HepG2 (cell line): ENCODE data around the gene OCLN. TPM values are rescaled to one million over a fixed set of nuclear protein-coding genes. Genes with fewer than 3 reads are reported as not detected.
"Not testable (repeated sequence)": the region's sequence is repeated elsewhere in the genome, so short reads cannot be mapped to it uniquely, and the experiment has no call there.

Experiments
- ARID5B ChIP-seq: IDR thresholded peaks from 2 replicates; pipeline ENCODE4 v1.4.0; 2020; ENCODE audit warnings: mild to moderate bottlenecking, missing genetic modification reagents
- BRD4 ChIP-seq: sonication (generic); formaldehyde crosslinking; IDR thresholded peaks from 2 replicates; pipeline ENCODE4 v1.4.0; 2020; ENCODE audit warnings: missing genetic modification reagents
- HOMEZ ChIP-seq: IDR thresholded peaks from 2 replicates; pipeline ENCODE4 v1.6.1; 2016; ENCODE audit warnings: low read depth
- MIXL1 ChIP-seq: IDR thresholded peaks from 2 replicates; pipeline ENCODE4 v1.6.1; 2016
- NR2F6 ChIP-seq, 2 experiments: IDR thresholded peaks; 2 replicates each; pipeline ENCODE4 v1.6.1; 2016; ENCODE audit warnings: antibody characterized with exemption in 1 of 2, mild to moderate bottlenecking in 1 of 2
- SOX5 ChIP-seq: IDR thresholded peaks from 2 replicates; pipeline ENCODE4 v1.6.1; 2016; ENCODE audit warnings: borderline replicate concordance
- polyA plus RNA-seq, 8 experiments: library from polyadenylated mRNA; depleted of rRNA in 3 of 8; stranded (reverse) in 7 of 8; unstranded in 1 of 8; fragments of >200 nt; fragmentation: Illumina TruSeq in 4 of 8; extraction: Trizol in 4 of 8; gene quantifications; 2 replicates each; pipeline versions ENCODE4 v1.2.1 to v1.2.3, GENCODE V29; 2011 to 2016; ENCODE audit warnings: low read depth in 4 of 8, missing spikeins in 1 of 8, mixed read lengths in 1 of 8; ENCODE audit not compliant: insufficient read depth in 1 of 8
- total RNA-seq, 5 experiments: library from RNA; depleted of rRNA; stranded (reverse); fragments of >200 nt; fragmentation: Illumina TruSeq; extraction: Trizol; gene quantifications; 2 replicates each; pipeline ENCODE4 v1.2.3, GENCODE V29; 2016; ENCODE audit warnings: low read depth in 1 of 5
- TF ChIP-seq, protein P1 (sequence below): IDR thresholded peaks from 2 replicates; pipeline ENCODE4 v1.6.1; 2016; ENCODE audit warnings: missing genetic modification reagents, missing compliant biosample characterization
- TF ChIP-seq, protein P2 (sequence below): IDR thresholded peaks from 2 replicates; pipeline ENCODE4 v1.6.1; 2018; ENCODE audit warnings: missing genetic modification reagents
- TF ChIP-seq, protein P3 (sequence below): sonication (generic); formaldehyde crosslinking; IDR thresholded peaks from 2 replicates; pipeline ENCODE4 v1.4.0; 2020; ENCODE audit warnings: missing genetic modification reagents

The OCLN gene
- total and polyA plus RNA-seq, 2 of the 13 experiments (the other 11 are each of a cell fraction or from before 2014, with no cell fraction given) = 24.1 to 34.8 TPM

DNA sequence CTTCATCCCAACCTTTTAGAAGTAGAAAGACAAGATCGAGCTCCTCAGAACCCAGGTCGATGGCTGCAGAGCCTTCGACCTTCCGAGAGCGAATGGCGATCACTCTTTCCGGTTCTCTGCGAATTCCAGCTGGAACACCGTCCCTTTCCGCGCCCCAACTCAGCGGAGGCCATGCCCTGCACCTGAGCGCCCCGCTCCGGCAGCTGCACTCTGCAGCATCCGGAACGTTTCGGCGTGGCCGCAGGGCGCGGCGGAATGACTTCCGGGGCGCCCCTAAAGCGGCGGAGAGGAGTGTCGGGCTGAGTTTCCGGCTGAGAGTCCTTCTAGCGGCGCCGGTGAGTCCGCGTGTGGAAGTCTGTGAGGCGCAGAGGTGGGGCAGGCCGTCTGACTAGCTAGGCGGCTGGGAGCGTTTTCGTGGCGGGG, 67.3 kb downstream of the OCLN start, which contains the start of gene GTF2H2C (continued):
- TF ChIP-seq HOMEZ (CRISPR knock-in tag) (peak; percentile 48; the same call in 1 of the 2 replicates), ARID5B (CRISPR knock-in tag) (peak; percentile 74; the same call in 1 of the 2 replicates), BRD4 (CRISPR knock-in tag) (0 out of 2 replicates have a peak, but pooled peaks have one; percentile 50), NR2F6 (CRISPR knock-in tag; IDR thresholded peaks at IDR 0.05) (peak; percentile 52; the same call in 1 of the 2 replicates), SOX5 (CRISPR knock-in tag) (peak; percentile 49; the same call in 1 of the 2 replicates), MIXL1 (CRISPR knock-in tag) (0 out of 2 replicates have a peak, but pooled peaks have one; percentile 54)
- TF ChIP-seq, protein P1, sequence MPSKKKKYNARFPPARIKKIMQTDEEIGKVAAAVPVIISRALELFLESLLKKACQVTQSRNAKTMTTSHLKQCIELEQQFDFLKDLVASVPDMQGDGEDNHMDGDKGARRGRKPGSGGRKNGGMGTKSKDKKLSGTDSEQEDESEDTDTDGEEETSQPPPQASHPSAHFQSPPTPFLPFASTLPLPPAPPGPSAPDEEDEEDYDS (CRISPR knock-in tag) = peak; percentile 59
- TF ChIP-seq, protein P2, sequence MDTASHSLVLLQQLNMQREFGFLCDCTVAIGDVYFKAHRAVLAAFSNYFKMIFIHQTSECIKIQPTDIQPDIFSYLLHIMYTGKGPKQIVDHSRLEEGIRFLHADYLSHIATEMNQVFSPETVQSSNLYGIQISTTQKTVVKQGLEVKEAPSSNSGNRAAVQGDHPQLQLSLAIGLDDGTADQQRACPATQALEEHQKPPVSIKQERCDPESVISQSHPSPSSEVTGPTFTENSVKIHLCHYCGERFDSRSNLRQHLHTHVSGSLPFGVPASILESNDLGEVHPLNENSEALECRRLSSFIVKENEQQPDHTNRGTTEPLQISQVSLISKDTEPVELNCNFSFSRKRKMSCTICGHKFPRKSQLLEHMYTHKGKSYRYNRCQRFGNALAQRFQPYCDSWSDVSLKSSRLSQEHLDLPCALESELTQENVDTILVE (CRISPR knock-in tag) = peak; percentile 75
- TF ChIP-seq NR2F6 (IDR thresholded peaks at IDR 0.05) = not testable (repeated sequence)
- TF ChIP-seq, protein P3, sequence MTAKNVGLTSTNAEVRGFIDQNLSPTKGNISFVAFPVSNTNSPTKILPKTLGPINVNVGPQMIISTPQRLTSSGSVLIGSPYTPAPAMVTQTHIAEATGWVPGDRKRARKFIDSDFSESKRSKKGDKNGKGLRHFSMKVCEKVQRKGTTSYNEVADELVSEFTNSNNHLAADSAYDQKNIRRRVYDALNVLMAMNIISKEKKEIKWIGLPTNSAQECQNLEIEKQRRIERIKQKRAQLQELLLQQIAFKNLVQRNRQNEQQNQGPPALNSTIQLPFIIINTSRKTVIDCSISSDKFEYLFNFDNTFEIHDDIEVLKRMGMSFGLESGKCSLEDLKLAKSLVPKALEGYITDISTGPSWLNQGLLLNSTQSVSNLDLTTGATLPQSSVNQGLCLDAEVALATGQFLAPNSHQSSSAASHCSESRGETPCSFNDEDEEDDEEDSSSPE (CRISPR knock-in tag) = 0 out of 2 replicates have a peak, but pooled peaks have one; percentile 46
- TF ChIP-seq, all 625 proteins: peak for 103; not testable (repeated sequence) for 522
